Islet precursor cell (in vitro differentiated cells): Measurements from ENCODE around the gene GLIS2.

Experiments
- DNase-seq: peaks from one replicate; pipeline ENCODE4 v3.0.0-alpha.2; 2018

Gene GLIS2

GRCh38 chr16:4354512-4355409, 38.9 kb downstream of the GLIS2 start:
- DNase-seq: no peak

- DNase-seq: no peak
Measured at GRCh38 chr16:4356820-4357219, 41.0 kb downstream of the GLIS2 start.

GRCh38 chr16:4358236-4358635, 42.4 kb downstream of the GLIS2 start:
- no peak for DNase-seq

- peak; percentile 83 for DNase-seq
Measured at GRCh38 chr16:4358831-4359561, 43.1 kb downstream of the GLIS2 start.

- DNase-seq: no peak
Measured at GRCh38 chr16:4359914-4360313, 44.0 kb downstream of the GLIS2 start.

GRCh38 chr16:4360538-4361021, 44.7 kb downstream of the GLIS2 start:
- DNase-seq: peak; percentile 90

- DNase-seq: no peak
Measured at GRCh38 chr16:4361033-4361943, 45.4 kb downstream of the GLIS2 start.

- DNase-seq: no peak
Measured at GRCh38 chr16:4361944-4362311, 46.1 kb downstream of the GLIS2 start.

- DNase-seq: no peak
Measured at GRCh38 chr16:4362476-4363135, 46.7 kb downstream of the GLIS2 start.

GRCh38 chr16:4364196-4365013, 48.5 kb downstream of the GLIS2 start:
- DNase-seq: no peak

GRCh38 chr16:4365014-4365406, 49.1 kb downstream of the GLIS2 start:
- no peak for DNase-seq

- no peak for DNase-seq
Measured at GRCh38 chr16:4365615-4366014, 49.7 kb downstream of the GLIS2 start.

- no peak for DNase-seq
Measured at GRCh38 chr16:4366016-4366415, 50.1 kb downstream of the GLIS2 start.

- no peak for DNase-seq
Measured at GRCh38 chr16:4367393-4367856, 51.6 kb downstream of the GLIS2 start.

- DNase-seq: peak; percentile 86
Measured at GRCh38 chr16:4369007-4369733, 53.3 kb downstream of the GLIS2 start.

- no peak for DNase-seq
Measured at GRCh38 chr16:4370151-4370550, 54.3 kb downstream of the GLIS2 start.

- no peak for DNase-seq
Measured at GRCh38 chr16:4370570-4371356, 54.9 kb downstream of the GLIS2 start.

GRCh38 chr16:4371357-4372000, 55.6 kb downstream of the GLIS2 start, which contains the start of gene VASN:
Gene VASN (plus strand): TSS chr16:4371848. CDS start chr16:4380878, 9,030 bp downstream.
- DNase-seq: peak; percentile 88

- no peak for DNase-seq
Measured at GRCh38 chr16:4372001-4372577, 56.2 kb downstream of the GLIS2 start.
